ENCODE measurements around the gene UCP3. TPM values are rescaled to one million over a fixed set of nuclear protein-coding genes. Genes with fewer than 3 reads are reported as not detected.

UCP3 gene
- total and polyA plus RNA-seq, 4 donors: 0.07 to 1.3 (median 0.34) TPM

DNA sequence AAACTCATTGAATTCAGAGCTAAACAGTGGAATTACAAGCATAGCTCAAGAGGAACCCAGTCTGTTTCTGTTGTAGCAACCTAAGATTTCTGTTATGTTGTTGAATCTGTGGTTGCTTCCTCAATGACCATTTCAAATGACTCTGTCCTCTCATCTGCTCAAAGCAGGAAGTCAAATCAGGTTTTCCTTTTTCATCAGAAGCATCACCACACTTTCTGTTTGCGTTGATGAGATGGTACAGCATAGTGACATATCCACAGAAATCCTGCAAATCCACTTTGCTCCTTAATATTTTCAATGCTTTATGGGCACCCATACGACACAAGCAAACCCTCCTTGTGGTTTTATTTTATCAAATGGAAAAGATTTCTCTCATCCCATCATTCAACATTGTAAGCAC, 13.6 kb downstream of the UCP3 start:
- TF ChIP-seq GABPA (IDR thresholded peaks at IDR 0.05 in 1 of 2, conservative IDR thresholded peaks at IDR 0.05 in 1 of 2): no peak
- TF ChIP-seq RXRA (IDR thresholded peaks at IDR 0.05): no peak
- TF ChIP-seq YY1 (IDR thresholded peaks at IDR 0.05): no peak
- TF ChIP-seq FOXA1 (IDR thresholded peaks at IDR 0.05): no peak
- TF ChIP-seq, protein P1, sequence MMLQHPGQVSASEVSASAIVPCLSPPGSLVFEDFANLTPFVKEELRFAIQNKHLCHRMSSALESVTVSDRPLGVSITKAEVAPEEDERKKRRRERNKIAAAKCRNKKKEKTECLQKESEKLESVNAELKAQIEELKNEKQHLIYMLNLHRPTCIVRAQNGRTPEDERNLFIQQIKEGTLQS (IDR thresholded peaks at IDR 0.05): no peak
- no peak for TF ChIP-seq HNF4A (conservative IDR thresholded peaks at IDR 0.05)
- no peak for TF ChIP-seq NR2F2 (IDR thresholded peaks at IDR 0.05)
- TF ChIP-seq, protein P2, sequence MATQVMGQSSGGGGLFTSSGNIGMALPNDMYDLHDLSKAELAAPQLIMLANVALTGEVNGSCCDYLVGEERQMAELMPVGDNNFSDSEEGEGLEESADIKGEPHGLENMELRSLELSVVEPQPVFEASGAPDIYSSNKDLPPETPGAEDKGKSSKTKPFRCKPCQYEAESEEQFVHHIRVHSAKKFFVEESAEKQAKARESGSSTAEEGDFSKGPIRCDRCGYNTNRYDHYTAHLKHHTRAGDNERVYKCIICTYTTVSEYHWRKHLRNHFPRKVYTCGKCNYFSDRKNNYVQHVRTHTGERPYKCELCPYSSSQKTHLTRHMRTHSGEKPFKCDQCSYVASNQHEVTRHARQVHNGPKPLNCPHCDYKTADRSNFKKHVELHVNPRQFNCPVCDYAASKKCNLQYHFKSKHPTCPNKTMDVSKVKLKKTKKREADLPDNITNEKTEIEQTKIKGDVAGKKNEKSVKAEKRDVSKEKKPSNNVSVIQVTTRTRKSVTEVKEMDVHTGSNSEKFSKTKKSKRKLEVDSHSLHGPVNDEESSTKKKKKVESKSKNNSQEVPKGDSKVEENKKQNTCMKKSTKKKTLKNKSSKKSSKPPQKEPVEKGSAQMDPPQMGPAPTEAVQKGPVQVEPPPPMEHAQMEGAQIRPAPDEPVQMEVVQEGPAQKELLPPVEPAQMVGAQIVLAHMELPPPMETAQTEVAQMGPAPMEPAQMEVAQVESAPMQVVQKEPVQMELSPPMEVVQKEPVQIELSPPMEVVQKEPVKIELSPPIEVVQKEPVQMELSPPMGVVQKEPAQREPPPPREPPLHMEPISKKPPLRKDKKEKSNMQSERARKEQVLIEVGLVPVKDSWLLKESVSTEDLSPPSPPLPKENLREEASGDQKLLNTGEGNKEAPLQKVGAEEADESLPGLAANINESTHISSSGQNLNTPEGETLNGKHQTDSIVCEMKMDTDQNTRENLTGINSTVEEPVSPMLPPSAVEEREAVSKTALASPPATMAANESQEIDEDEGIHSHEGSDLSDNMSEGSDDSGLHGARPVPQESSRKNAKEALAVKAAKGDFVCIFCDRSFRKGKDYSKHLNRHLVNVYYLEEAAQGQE (IDR thresholded peaks at IDR 0.05): no peak
- TF ChIP-seq, protein P3, sequence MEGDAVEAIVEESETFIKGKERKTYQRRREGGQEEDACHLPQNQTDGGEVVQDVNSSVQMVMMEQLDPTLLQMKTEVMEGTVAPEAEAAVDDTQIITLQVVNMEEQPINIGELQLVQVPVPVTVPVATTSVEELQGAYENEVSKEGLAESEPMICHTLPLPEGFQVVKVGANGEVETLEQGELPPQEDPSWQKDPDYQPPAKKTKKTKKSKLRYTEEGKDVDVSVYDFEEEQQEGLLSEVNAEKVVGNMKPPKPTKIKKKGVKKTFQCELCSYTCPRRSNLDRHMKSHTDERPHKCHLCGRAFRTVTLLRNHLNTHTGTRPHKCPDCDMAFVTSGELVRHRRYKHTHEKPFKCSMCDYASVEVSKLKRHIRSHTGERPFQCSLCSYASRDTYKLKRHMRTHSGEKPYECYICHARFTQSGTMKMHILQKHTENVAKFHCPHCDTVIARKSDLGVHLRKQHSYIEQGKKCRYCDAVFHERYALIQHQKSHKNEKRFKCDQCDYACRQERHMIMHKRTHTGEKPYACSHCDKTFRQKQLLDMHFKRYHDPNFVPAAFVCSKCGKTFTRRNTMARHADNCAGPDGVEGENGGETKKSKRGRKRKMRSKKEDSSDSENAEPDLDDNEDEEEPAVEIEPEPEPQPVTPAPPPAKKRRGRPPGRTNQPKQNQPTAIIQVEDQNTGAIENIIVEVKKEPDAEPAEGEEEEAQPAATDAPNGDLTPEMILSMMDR (IDR thresholded peaks at IDR 0.05; ENCODE audit: low read depth, low read length, missing input control): no peak
- TF ChIP-seq, protein P4, sequence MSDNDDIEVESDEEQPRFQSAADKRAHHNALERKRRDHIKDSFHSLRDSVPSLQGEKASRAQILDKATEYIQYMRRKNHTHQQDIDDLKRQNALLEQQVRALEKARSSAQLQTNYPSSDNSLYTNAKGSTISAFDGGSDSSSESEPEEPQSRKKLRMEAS (IDR thresholded peaks at IDR 0.05): no peak
- TF ChIP-seq TAF1 (conservative IDR thresholded peaks at IDR 0.05): no peak
- TF ChIP-seq SP1 (IDR thresholded peaks at IDR 0.05): no peak
- TF ChIP-seq EGR1 (IDR thresholded peaks at IDR 0.05; ENCODE audit: low read depth in 2 of 2): no peak
- TF ChIP-seq, protein P5, sequence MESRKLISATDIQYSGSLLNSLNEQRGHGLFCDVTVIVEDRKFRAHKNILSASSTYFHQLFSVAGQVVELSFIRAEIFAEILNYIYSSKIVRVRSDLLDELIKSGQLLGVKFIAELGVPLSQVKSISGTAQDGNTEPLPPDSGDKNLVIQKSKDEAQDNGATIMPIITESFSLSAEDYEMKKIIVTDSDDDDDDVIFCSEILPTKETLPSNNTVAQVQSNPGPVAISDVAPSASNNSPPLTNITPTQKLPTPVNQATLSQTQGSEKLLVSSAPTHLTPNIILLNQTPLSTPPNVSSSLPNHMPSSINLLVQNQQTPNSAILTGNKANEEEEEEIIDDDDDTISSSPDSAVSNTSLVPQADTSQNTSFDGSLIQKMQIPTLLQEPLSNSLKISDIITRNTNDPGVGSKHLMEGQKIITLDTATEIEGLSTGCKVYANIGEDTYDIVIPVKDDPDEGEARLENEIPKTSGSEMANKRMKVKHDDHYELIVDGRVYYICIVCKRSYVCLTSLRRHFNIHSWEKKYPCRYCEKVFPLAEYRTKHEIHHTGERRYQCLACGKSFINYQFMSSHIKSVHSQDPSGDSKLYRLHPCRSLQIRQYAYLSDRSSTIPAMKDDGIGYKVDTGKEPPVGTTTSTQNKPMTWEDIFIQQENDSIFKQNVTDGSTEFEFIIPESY (IDR thresholded peaks at IDR 0.05): no peak
- TF ChIP-seq RAD21 (IDR thresholded peaks at IDR 0.05): no peak
- no peak for TF ChIP-seq FOXA2 (IDR thresholded peaks at IDR 0.05)
- 62% methylated on average over 2 of the region's 2 CpGs for WGBS
- no peaks in the 10 kb centered on the region for H3K9me3 ChIP-seq (ENCODE audit: control insufficient read depth in 4 of 4, low read length in 3 of 4)
- no peak for DNase-seq (ENCODE audit: low spot score)
- no peaks in the 10 kb centered on the region for H3K36me3 ChIP-seq (ENCODE audit: control insufficient read depth in 4 of 4, insufficient read depth in 3 of 4, low read depth in 1 of 4, low read length in 3 of 4)
- no peaks in the 10 kb centered on the region for H3K27me3 ChIP-seq (ENCODE audit: control insufficient read depth in 4 of 4, insufficient read depth in 4 of 4, low read length in 3 of 4)
- no peaks in the 10 kb centered on the region for H3K4me1 ChIP-seq (ENCODE audit: control insufficient read depth in 4 of 4, insufficient read depth in 4 of 4, low read length in 3 of 4)
- no peak overlapping the region for H3K9ac ChIP-seq (ENCODE audit: low read depth in 1 of 2, low read length in 2 of 2)
- H3K4me3 ChIP-seq (ENCODE audit: low read depth in 1 of 3, low read length in 3 of 3): no peak overlapping the region
- no peak overlapping the region for H3K27ac ChIP-seq (ENCODE audit: low read depth in 1 of 2, low read length in 2 of 2)
